NCI-H446 (cell line): Measurements from ENCODE around the gene NTRK3.

Source experiments
- DNase-seq, 2 experiments: peaks; one replicate each; lab custom pipeline; 2025; lab: John Stamatoyannopoulos, UW

The NTRK3 gene

DNA sequence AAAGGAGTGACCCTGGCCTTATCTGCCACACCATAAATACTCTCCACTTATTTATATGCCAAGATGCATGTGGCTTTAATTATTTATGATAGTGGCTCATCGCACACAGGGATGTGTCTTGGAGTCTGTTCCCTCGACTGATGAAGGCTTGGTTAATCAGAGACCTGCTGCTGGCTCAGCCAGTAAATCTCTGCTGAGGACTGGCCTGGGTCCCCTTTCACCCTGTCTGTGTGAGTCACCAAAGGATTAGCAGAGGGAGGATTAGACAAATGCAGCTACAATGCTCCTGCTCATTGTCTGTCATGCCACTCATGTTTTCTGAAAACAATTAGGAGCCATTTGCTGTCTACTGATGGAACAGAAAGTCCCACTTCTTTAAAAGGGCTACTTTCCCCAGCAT is 226.8 kb downstream of the NTRK3 start:
- no peak for DNase-seq

DNA sequence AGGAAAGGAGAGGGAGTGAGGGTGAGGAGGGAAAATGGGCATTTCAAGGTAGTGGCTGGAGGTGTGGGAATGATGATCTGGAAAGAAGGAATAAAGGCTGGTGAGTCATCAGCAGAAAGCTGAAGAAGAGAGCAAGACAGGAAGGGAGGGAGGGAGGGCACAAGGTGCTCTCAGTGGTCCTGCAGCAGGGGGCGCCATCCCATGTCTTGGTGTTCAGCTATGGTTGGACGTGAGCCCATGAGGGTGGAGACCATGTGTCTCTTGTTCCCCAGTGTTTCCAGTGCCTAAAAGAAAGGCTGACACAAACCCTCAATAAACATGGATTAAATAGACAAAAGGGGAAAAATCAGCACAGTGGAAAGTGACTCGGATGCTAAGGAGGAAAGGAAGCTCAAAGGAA is 228.5 kb downstream of the NTRK3 start:
- no peak for DNase-seq

DNA sequence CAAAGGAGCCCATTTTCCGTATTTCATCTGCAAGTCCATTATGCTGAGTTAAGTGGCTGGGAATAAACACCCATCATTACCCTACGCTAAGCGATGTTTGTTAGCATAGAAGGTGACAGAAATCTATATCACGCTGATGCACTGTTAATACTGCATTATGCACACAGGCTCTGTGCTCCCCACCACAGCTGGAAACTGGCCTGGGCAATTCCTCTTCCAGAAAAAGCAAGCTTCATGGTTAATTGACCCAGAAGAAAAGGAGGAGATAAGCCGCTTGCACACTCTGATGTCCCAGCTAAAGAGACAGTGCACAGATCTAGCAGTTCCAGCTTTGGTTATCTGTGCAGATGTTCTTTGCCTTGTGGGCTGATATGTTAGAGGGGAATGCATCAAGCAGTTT is 232.6 kb downstream of the NTRK3 start:
- no peak for DNase-seq

DNA sequence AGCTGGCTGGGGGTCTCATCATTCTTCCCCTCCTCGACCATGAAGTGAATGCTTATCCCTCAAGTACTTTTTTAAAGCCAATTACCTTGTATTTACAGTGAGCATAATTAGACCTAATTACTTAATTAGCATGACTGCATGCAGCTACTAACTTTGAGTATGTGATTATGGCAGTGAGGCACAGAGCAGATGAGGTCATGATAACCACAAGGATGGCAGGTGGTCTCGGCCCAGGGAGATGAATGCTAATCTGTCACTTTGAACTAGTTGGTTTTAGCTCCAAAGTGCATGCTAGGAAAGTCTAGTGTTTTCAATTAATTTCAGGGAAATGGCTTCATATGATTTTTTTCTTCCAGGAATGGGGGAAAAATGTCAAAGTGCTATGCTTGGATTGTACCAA is 233.8 kb downstream of the NTRK3 start:
- DNase-seq = no peak

DNA sequence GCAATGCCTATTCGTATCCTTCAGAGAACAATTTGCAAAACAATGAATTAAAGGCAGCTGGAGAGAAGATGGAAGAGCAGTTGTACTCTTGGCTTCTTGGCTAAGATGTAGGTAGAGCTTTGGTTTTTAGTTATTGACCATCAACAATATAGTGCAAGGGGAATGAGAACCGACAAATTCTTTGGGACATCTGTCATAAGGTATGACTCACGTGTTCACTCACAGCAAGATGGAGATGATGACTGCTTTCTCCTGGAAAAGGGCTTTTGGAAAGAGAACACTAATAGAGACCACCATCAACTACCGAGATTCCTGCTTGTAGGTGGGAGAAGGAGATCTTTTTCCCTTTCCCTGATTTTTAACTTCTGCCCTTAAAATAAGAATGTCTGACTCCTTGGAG is 234.9 kb downstream of the NTRK3 start:
- no peak for DNase-seq

DNA sequence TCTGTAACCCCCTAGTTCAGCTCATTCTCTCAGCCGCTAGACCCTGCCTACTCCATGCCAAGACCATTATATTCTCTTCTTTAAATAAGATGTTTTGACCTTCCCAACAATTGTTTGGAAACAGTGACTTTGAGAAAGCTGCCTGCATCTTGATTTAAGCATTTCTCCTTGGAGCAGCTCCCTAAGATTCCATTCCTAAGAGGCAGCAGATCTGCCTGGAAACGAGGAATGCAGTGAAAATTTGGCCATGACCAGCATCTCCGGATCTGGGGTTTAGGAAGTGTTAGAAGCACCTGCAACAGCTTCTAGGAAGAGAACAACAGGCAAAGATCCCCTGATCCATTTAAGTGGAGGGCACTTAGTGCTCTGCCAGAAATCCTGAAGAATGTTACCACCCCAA is 235.7 kb downstream of the NTRK3 start:
- DNase-seq = no peak

DNA sequence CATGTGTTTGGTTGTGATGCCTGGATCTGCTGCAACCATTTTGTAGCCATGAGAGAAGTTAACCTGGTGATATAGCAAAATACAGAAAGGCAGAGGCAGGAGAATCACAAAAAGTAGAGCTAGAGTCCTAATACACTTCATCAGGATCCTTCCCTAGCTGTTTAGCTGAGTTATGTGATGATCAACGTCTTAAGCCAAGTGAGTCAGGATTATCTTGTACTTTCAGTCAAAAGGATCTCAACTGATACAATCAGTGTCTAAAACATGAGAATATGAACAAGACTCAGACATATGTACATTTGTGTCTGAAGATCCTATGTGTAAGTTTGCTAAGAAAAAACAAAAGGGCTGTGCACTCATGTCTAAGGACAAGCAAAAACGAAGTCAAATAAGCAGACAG is 236.9 kb downstream of the NTRK3 start:
- DNase-seq = no peak

DNA sequence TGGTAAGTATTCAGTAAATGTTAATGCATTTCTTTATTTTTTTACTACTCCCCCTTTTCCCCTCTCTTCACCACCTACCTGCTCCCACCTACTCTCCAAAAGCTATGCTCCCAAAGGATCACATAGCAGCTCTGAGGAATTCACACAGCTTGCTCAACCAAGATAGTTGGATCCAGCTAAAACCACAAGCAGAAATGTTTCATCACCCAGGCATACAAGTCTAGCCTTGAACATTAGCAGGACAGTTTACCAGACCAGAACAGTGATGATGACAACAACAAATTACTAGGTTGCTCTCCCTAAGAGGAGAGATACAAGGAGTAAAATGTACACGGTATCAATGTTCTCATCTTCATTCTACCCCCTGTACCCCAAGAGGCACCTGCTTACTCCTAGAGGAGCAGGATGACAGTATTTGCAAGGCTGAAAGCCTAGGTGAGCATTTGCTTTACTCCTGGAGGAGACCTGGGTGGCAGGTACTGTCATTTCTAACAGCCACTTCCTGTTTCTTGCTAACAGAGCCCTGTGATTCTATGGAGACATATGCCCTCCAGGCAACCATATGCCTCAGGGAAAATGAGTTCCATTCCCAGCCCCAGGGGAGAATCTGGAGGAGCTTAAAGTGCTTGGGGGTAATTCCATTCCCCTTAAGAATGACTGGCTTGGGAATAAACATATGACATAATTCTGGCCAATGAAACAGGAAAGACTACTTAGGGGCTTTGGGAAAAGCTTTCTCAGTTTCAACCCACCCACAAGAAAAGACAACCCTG is 237.5 kb downstream of the NTRK3 start:
- no peak for DNase-seq

DNA sequence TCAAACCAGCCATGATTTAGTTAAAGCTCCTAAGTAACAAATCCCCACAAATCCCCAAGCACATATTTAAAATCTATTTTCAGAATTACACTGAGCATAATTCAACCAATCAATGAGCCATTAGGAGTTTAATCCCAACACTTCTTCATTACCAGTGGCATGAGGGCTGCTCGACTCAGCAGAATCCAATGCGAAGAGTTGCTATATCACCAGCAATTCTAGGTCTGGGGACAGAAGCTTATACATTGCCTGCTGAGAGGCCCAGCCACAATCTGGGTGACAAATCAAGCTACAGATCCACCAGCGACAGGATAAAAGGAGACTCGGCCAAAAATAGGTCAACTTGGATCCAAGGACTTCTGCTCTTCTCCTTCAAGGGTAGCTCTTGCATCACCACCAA is 238.8 kb downstream of the NTRK3 start:
- no peak for DNase-seq

DNA sequence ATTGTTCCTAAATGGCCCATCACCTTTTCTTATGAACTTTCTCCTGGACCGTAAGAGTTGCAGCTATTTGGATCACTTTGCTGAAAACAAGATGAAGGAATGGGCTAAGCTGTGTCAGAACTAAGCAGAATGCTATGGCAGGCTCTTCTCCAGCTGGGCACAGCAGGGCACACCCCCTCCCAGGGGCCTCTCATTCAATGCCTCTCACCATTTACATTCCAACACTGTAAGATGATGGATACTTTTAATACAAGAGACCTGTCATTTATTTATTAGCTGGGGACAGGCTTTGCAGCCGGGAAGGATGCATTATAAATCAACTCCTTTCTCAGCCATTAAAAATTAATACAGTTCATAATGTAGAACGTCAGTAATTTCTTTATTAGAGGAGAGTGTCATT is 240.1 kb downstream of the NTRK3 start:
- no peak for DNase-seq

DNA sequence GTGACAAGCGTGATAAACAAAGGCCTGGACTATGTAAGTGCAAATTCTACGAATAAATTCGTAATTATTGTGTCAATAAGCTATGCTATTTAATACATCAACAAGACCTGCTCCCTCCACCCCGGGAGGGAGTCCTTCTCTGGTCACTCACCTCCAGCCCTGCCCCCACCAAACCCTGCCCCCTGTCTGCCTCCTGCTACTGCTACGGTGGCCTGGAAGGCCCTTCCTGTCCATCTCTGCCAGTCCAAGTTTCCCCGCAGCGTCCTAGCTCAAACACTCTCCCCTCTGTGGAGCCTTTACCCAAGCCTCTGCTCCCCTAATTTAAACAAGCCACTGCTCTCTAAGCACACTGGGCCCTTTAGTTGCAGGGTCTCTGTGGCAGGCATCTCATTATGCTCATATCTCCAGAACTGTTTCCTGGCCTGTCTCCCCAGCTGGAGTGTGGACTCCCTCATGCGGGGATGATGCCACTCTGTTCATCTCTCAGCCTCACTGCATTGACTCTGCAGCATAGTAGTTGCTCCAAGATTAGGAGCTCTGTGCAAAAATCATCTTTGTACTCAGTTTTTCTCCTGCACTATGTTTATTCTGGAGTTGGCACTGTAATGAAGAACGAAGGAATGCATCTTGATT is 241.2 kb downstream of the NTRK3 start:
- DNase-seq = no peak

DNA sequence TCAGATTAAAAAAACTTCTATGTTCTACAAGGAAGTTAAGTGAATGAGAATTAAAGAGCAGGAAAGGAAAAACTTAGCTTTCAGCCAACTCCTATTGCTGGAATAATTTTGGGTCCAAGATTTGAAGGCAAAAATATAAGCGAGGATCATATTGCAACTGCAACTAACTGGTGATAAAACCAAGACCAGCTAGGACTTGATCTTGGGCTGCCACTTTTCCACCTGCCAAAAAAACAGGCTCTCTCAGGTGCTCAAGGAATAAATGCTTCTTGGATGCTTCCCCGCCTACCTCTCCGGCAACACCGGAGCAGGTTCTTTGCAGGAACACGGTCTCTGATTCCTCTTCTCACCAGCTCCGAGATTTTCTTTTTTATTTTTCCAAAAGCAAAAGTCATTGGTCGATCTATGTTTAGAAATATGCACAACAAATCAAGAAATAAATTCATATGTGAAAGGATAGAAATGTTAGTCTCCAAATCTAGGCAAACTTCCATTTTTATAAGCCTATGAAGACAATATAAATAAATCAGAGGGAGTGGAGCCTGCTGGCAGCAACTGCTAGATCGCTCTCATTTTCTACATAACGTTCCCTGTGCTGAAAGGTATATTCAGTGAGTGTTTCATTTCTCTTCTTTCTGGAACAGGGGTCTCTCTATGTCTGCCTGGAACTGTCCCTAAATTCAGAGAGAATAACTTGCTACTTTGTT is 241.9 kb downstream of the NTRK3 start:
- no peak for DNase-seq

DNA sequence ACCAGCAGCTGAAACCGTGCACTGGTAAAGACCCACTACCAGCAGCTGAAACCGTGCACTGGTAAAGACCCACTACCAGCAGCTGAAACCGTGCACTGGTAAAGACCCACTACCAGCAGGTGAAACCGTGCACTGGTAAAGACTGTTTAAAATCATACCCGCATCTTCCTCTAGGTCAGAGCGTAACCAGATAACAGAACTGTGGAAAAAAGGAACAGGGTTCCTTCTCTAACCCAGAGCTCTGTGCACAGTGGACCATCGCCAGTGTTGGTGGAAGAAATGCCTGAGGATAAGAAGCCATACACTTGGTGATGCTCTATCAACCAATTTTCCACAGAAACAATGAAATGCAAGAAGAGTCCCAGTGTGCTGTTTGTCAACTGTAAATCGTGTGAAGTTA is 243.4 kb downstream of the NTRK3 start:
- DNase-seq = no peak

DNA sequence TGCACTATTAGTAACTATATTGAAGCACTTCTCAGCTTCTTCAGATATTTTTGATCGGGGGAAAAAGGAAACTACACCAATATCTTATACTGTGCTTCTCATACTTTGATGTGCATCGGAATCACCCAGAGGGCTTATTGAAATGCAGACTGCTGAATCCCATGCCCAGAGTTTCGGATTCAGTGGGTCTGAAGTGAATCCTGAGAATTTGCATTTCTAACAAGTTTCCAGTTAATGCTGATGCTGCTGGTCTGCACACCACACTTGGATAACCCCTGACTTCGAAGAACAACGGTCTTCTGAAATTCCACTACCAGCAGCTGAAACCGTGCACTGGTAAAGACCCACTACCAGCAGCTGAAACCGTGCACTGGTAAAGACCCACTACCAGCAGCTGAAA is 243.9 kb downstream of the NTRK3 start:
- no peak for DNase-seq

DNA sequence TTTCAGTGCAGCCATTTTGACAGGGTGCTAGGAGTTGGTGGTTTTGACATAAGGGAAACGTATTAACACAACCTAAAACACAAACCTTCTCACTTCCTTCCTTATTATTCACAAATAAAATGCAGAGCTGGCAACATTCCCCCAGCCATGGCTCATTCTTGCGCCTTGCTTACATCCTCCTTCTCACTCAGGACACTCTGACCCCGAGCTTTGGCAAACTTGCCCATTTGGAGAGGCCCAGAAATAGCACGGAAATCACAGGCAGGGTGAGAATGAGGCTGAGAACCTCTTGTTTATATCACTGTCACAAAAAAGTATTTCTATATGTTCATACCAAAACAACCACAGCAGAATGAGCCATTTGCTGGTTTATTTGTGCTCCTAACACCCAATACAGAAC is 244.3 kb downstream of the NTRK3 start:
- DNase-seq = no peak

DNA sequence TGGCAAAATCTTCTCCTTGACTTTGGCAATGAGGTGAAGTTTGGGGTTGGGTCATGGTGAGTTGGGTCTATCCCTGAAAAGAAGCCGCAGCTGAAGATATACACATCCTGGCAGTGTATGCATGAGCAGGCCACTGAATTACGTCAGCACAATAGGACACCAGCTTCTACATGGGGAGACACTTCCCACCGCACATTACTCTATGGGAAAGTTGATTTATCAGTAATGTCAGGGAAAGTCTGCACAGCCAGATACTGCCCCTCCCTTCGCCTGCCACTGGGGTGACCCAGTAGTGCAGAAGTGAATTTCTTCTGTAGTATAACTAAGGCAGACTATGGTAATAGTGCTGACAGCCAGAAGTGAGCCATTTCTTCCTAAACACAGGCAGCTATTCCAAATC is 245.0 kb downstream of the NTRK3 start:
- no peak for DNase-seq

DNA sequence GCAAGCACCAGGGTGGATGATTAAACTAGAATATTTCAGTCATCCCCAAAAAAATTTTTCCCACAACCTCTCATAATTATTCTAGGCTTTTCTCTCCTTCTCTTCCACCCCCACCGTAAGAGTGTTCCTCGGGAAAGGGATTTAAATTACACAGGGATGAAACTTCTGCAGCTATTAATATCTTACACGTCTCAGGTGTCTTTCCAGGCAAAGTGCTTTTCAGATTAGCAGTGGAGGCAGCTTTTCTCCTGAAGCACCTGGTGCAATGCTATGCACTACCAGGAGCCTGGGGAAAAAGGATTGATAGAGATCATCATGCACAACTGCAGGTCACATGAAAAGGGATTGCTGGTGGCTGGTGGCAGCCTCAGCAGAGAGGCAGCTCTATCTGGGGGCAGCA is 250.4 kb downstream of the NTRK3 start:
- DNase-seq = no peak

DNA sequence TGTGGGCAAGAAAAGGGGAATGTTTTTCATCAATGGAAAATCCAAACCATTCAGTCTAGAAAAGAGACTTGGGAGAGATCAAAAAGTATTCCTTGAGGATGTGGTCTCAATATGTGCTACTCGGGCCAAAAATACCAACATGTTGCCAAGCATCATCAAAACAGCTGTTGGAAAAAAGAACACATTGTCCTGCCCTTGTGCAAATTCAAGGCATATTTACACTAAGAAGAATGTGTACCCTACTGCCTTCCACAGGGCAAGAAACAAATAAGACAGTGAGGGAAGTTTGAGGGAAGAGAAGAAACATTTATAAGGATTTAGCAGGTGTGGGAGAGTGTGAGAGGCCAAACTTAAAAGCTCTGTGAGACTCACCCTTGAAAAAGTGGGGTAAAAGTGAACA is 252.1 kb downstream of the NTRK3 start:
- DNase-seq = no peak

DNA sequence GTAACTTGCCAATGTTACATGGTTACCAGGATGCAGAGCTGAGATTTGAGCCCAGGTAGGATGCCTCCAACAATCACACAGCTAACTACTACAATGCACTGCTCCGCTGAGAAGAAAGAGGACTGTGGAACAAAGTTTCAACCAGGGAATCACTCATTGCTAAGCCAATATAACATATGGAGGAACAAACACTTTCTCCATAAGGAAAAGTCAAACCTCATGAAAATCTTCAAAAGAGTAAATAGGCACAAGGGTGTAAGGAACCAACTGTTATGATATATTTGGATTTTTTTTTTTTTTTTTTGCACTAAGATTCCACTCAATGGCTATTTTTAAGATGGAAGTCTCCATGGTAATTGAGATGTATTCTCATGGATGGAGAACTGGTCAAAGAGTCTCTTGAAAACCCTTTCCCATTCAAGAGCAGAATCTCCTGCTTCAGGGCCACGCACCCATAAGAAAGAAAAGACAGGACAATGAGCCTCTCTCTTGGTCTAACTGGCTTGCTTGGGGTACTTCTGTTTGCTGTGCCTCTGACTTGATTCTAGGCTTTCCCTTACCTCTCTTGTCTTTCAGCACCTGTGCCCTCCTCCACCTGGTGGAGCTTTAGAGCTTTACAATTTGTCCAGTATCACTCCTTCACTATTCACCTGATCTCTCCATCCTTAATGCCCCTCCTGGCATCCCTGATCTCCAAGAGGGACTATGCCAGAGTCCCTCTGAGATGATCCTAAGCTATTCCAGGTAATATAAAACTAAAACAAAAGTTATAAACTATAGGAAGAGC is 252.8 kb downstream of the NTRK3 start:
- no peak for DNase-seq

DNA sequence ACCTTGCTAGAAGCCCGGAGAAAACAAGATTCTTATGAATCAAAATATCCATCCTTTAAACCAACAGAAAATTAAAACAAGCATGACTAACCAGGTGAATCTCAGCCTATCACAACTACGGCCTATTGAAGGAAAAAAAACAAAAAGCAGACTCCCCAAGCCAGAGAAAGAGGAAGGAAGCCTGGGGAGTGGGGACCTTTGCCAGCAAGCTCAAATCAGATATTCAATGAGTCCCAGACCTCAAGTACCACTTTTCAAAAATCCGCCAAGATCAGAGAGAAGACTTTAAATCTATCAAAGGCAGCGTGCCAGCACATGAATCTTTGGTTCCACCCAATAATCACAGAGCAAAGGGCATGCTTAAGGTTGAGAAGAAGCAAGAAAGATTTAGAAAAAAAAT is 253.8 kb downstream of the NTRK3 start:
- no peak for DNase-seq

DNA sequence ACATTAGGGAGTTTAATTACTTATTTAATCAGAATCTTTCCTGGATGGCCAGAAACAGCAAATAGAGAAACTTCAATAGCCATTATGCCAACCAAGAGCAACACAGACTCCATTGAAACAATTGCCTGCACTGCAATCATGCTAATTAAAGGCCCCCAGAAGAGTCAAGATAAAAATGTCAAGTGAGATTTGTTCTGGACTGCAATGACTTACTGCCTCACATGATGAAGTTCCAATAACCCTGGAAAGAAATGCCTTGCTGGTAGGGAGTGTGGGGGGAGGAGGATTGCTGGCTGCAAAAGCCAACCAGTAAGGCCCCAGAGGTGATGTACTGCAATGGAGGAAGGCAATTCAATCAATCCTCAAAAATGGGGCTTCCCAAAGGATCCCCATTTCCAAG is 257.9 kb downstream of the NTRK3 start:
- no peak for DNase-seq

DNA sequence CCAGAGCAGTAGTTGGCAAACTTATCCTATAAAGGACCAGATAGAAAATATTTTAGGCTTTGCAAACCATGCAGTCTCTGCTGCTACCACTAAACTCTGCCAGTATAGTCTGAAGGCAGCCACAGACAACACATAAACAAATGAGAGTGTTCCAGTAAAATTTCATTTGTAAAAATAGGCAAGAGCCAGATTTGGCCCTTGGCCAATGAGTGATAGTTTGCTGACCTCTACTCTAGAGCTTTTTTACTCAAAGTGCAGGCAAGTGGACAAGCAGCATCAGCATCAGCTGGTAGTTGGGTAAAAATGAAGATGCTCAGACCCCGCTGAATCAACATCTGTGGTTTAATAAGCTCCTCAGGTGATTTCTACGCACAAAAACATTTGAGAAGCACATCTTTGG is 269.8 kb downstream of the NTRK3 start:
- no peak for DNase-seq

DNA sequence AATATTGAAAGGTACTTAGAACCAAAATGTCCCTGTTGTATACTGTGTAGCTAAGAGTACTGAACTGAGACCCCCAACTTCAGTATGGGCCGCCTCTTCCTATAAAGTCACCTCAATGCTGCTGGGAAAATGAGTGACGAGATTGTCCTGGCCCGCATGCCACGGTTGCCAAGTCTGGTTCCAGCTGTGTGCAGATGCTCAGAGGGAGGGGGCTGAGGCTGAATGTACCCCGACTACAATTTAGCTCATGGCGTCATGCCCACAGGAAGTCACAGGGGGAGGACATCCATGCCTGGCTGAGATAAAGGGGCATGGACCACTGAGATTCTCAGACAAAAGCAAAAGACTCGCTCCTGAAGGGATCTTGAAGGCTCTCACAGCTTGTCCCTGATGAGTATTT is 271.1 kb downstream of the NTRK3 start:
- no peak for DNase-seq
